H54 (cell line): ENCODE data around the gene ESRRA.

Source experiments
- DNase-seq: peaks from one replicate; pipeline ENCODE4 v3.0.0; 2011; ENCODE audit warnings: low spot score, mixed read lengths; ENCODE audit not compliant: insufficient read length
- FAIRE-seq: peaks from 3 replicates; lab custom pipeline; 2011; peaks lifted over from hg19 to GRCh38; lab: Jason Lieb, UNC
- POLR2A ChIP-seq: IDR thresholded peaks from 2 replicates; pipeline ENCODE4 v1.6.1; 2011; ENCODE audit warnings: low read depth, mild to moderate bottlenecking, low read length

The ESRRA gene

GRCh38 chr11:64292460-64293254, 12.7 kb upstream of the ESRRA start:
- TF ChIP-seq POLR2A, result no peak
- FAIRE-seq (no peak), DNase-seq (no peak)

GRCh38 chr11:64294774-64295173, 10.6 kb upstream of the ESRRA start:
- TF ChIP-seq POLR2A, result no peak
- no peak for DNase-seq
- no peak for FAIRE-seq

- FAIRE-seq (no peak), DNase-seq (no peak)
- no peak for TF ChIP-seq POLR2A
These were observed 9.6 kb upstream of the ESRRA start for GRCh38 chr11:64295760-64296159.

DNA sequence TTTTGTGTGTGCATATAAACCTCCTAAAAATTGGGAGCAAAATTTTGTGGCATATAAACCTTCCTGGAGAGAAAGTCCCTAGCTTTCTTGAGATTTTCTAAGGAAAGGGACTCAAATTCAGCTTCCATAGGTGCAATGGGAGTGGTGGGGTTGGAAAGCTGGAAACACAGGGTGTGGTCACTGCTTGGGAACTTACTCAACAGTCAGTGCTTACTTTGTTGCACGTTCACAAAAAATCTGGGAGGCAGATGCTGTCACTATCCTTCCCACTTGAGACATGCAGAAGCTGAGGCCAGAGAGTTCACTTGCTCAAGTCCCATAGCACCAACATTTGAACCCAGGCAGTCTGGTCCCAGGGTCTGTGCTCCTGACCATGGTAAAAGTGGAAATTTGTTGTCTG, 9.1 kb upstream of the ESRRA start:
- no peak for DNase-seq
- no peak for TF ChIP-seq POLR2A
- FAIRE-seq, result no peak

GRCh38 chr11:64296830-64297698, 8.3 kb upstream of the ESRRA start:
- DNase-seq (no peak), FAIRE-seq (no peak)
- TF ChIP-seq POLR2A, result no peak

GRCh38 chr11:64297699-64298358, 7.5 kb upstream of the ESRRA start:
- DNase-seq, result no peak
- TF ChIP-seq POLR2A, result no peak
- no peak for FAIRE-seq

DNA sequence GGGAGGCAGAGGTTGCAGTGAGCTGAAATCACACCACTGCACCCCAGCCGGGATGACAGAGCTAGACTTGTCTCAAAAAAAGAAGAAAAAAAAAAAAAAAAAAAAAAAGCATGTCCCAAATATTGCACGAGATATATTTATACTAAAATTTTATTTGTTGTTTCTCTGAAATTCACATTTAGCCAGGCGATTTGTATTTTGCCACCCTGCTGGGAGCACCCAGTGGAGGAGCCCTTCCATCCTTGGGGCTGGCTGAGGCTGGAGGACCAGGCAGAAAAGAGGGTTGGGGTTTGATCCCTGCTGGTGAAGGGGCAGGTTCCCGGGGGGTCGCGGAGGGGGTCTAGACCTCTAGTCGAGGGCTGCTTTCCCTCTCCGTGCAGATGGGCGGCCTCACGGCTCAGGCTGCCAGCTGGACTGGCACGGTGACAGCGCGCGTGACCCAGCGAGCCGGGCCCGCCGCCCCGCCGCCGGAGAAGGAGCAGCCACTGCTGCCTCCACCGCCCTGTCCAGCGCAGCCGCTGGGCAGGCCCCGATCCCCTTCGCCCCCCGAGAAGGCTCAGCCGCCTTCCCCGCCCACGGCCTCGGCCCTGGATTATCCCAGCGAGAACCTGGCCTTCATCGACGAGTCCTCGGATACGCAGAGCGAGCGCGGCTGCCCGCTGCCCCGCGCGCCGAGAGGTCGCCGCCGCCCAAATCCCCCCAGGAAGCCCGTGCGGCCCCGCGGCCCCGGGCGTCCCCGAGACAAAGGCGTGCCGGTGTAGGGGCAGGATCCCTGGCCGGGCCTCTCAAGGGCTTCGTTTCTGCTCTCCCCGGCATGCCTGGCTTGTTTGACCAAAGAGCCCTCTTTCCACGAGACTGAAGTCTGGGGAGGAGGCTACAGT, 6.1 kb upstream of the ESRRA start:
- DNase-seq, result no peak
- FAIRE-seq, result no peak
- no peak for TF ChIP-seq POLR2A

DNA sequence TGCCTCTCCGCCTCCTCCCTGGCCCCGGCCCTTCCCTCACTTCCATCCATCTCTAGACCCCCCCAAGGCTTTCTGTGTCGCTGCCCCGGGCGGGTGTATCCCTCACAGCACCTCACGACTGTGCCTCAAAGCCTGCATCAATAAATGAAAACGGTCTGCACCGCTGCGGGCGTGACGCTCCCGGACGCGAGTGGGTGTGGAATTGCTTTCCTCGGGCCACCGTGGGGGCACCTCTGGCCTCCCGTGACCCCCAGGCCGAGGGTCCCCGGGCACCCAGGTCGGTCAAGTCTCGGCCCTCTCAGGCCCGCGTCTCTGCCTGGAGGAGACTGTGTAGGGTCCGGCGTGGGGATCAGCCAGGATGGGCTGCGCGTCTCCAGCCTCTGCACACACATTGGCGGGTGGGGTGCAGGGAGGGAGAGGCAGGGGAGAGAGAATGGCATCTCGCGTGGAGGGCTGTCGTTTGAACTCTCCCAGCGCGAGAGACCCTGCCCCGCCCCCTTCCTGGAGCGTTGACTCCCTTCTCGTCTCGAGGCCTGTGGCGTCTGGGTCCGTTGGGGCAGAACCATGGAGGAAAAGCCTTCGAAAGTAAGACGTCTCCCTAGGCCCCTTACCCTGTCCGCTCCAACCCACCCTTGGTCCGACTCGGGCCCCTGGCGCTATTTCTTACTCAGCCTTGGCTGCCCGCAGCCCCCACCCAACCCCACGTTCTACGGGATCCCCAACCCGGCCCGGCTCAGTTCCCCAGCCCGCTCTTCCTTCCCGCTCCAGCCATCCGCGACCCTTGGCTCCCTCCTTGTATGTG, 5.3 kb upstream of the ESRRA start, which contains the start of gene CATSPERZ:
CATSPERZ (plus strand) TSS at position 512 of the 802 bp plus-strand sequence; CDS start at position 565, 53 bp downstream.
- DNase-seq (no peak), FAIRE-seq (no peak)
- TF ChIP-seq POLR2A, result no peak

DNA sequence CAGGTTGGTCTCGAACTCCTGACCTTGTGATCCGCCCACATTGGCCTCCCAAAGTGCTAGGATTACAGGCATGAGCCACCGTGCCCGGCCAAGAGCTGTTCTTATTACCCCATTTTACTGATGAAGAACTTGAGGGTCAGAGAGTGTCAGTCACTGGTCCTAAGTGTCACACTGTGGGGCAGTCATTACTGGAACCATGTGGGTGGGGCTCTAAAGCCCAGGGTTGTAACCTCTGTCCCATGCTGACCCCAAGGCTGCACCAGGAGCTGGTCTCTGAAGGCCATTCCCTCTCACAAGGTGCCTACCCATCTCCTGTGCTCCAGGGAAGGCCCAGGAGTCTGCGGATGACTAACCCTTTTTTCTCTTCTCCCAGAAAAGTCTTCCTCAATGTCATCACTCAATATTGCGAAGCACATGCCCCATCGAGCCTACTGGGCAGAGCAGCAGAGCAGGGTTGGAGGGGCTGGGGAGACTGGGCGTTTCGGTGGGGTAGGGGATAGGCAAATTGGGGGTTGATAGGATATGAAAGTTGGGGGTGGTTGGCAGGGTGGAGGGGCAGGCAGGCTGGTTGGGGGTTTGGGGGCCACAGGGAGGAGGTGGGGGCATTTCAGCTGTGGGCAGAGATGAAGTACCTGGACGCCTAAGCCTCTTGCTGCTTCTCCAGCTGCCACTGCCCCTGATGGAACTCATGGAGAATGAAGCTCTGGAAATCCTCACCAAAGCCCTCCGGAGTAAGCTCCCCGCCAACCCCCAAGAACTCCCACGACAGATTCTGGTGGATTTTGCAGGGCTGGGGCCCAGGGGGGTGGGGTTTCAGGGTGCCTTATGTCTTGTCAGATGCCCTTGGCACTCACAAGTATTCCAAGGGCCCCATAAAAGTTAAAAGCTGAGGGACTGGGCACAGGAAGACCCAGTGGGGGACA, 2.0 kb upstream of the ESRRA start:
- DNase-seq (no peak), FAIRE-seq (no peak)
- TF ChIP-seq POLR2A, result no peak

DNA sequence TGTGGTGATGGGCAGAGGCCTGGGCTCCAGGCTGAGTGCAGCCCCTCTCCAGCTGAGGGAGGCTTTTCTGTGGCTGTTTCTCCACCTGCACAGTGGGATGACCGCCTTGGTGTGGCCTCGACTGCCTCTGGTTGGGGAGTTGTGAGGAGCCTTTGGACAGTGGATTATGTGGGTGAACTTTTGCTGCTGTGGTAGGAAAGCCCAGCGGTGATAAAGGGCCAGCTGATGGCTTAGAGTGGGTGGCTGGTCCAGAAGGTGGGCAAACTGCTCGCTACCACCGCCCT, 1.4 kb upstream of the ESRRA start:
- FAIRE-seq, result no peak

GRCh38 chr11:64304316-64305072, 830 bp upstream of the ESRRA start:
- DNase-seq (peak; percentile 95), FAIRE-seq (no peak)
- TF ChIP-seq POLR2A, result no peak

More for the DNA sequence above, 1.4 kb upstream of the ESRRA start:
- DNase-seq, result no peak
- TF ChIP-seq POLR2A, result no peak
